ENCODE results near the gene NFKB1. TPM values are rescaled to one million over a fixed set of nuclear protein-coding genes. Genes with fewer than 3 reads are reported as not detected.
A peak's percentile ranks its signal among the peaks of the same experiment; 100 is the strongest.

The NFKB1 gene
- total and polyA plus RNA-seq, 9 of the 15 experiments (the other 6 are each of a cell fraction or from before 2014, with no cell fraction given): 2.4 to 14.5 (median 10.3) TPM

GRCh38 chr4:102637391-102637790 lies 136.2 kb downstream of the NFKB1 start:
- ChIA-PET POLR2A (interaction anchor here (0.7 kb wide), 1 partner anchor 231 kb away, joined by 3 read pairs; no protein-coding TSS in a partner anchor), CTCF (ENCODE audit: low intra/inter-chr PET ratio) (no interaction called here)
- TF ChIP-seq TRIM28 (IDR thresholded peaks at IDR 0.05): no peak
- no peak for TF ChIP-seq TAF1 (IDR thresholded peaks at IDR 0.05; ENCODE audit: control insufficient read depth, extremely low read depth, insufficient read depth, low read length, severe bottlenecking)
- TF ChIP-seq ATF6 (CRISPR knock-in tag; IDR thresholded peaks at IDR 0.05): no peak
- TF ChIP-seq PKNOX1 (IDR thresholded peaks at IDR 0.05): peak; percentile 53
- TF ChIP-seq MEIS2 (IDR thresholded peaks at IDR 0.05; ENCODE audit: partially characterized antibody): peak; percentile 60
- H3K4me2 ChIP-seq (ENCODE audit: insufficient read depth, low read length): no peak overlapping the region
- no peaks in the 10 kb centered on the region for H3K27me3 ChIP-seq (ENCODE audit: control insufficient read depth in 2 of 2, insufficient read depth in 2 of 2, low read length in 2 of 2)
- no peak overlapping the region for H3K4me3 ChIP-seq
- BruUV-seq (replicated peaks): no TSS peak
- H3K9me3 ChIP-seq (replicated peaks; ENCODE audit: control insufficient read depth, insufficient read depth, low read depth, low read length): no peaks in the 10 kb centered on the region
- no peak overlapping the region for H3K27ac ChIP-seq (ENCODE audit: extremely low read depth, low read depth, low read length)
- 46% methylated on average over 3 of the region's 3 CpGs for WGBS (ENCODE audit: insufficient coverage, low coverage, missing lambda C conversion rate)
- H3K36me3 ChIP-seq (ENCODE audit: control insufficient read depth, insufficient read depth, low read length): no peaks in the 10 kb centered on the region; the same call in 2 of the 3 replicates
- peak; percentile 51 for ATAC-seq
- no peaks in the 10 kb centered on the region for H3K4me1 ChIP-seq (replicated peaks in 1 of 2; ENCODE audit: control insufficient read depth in 2 of 2, insufficient read depth in 2 of 2, low read length in 2 of 2)
- H3K9me1 ChIP-seq (ENCODE audit: control insufficient read depth, insufficient read depth, low read length): no peaks in the 10 kb centered on the region
- in situ Hi-C loops (cut with MboI) (no loop called here), intact Hi-C loops (cut with micrococcal nuclease) (no loop called here)
- H2AFZ ChIP-seq (ENCODE audit: low read depth, low read length): no peak overlapping the region
- no peak overlapping the region for H3K9ac ChIP-seq (ENCODE audit: insufficient read depth in 1 of 2, low read depth in 2 of 2, low read length in 2 of 2)
- H3K79me2 ChIP-seq (ENCODE audit: control insufficient read depth, insufficient read depth, low read length): no peaks in the 10 kb centered on the region
- H4K20me1 ChIP-seq (replicated peaks; ENCODE audit: control insufficient read depth, insufficient read depth, low read length): no peaks in the 10 kb centered on the region
- no peak for FAIRE-seq
- no peak for DNase-seq (ENCODE audit: extremely low read depth in 1 of 4, low spot score in 3 of 4)

Measured in K562 (cell line).